GM12878 (cell line): ENCODE data around the gene TNFSF9. TPM values are rescaled to one million over a fixed set of nuclear protein-coding genes. Genes with fewer than 3 reads are reported as not detected.
"Not testable (repeated sequence)": the region's sequence is repeated elsewhere in the genome, so short reads cannot be mapped to it uniquely, and the experiment has no call there.

Experiments
- ATAC-seq: fragments of 200-7000 bp; cut with Tn5 transposase; 3 replicates; pipeline ENCODE4 v1.9.1; 2020; ENCODE audit warnings: mild to moderate bottlenecking, moderate library complexity
- BruUV-seq: library from RNA; stranded (reverse); fragments of 400-500 nt; replicated peaks from 2 replicates; lab custom pipeline; 2021; lab: Mats Ljungman, UMichigan
- CTCF ChIA-PET: fragments of 300-600 bp; sonication (Branson Sonifier 250); formaldehyde crosslinking; extraction: SDS; loops from one replicate; lab custom pipeline; 2021; ENCODE audit warnings: inconsistent platforms; lab: Yijun Ruan, JAX
- POLR2A ChIA-PET: fragments of 350-600 bp; formaldehyde crosslinking; extraction: SDS; loops from one replicate; lab custom pipeline; 2021; ENCODE audit warnings: inconsistent platforms; lab: Charles Lee
- RAD21 ChIA-PET: fragments of 300-600 bp; sonication (Branson Sonifier 250); formaldehyde crosslinking; loops from one replicate; lab custom pipeline; 2023; ENCODE audit warnings: antibody characterized with exemption; ENCODE audit not compliant: unreplicated experiment; lab: Charles Lee
- SMC1A ChIA-PET: fragments of 300-600 bp; sonication (Branson Sonifier 250); formaldehyde crosslinking; loops from one replicate; lab custom pipeline; 2023; ENCODE audit not compliant: unreplicated experiment, uncharacterized antibody; lab: Charles Lee
- DNase-seq: peaks from one replicate; pipeline ENCODE4 v3.0.0-alpha.2; 2011; ENCODE audit warnings: low read depth, low spot score
- FAIRE-seq: peaks from 3 replicates; lab custom pipeline; 2011; peaks lifted over from hg19 to GRCh38; lab: Jason Lieb, UNC
- H2AFZ ChIP-seq: 2 replicates; pipeline ENCODE4 v1.6.0; 2011; ENCODE audit warnings: low read depth, low read length, control low read depth; ENCODE audit not compliant: control insufficient read depth
- H3K27ac ChIP-seq: 2 replicates; pipeline ENCODE4 v1.5.1; 2011; ENCODE audit warnings: control low read depth; ENCODE audit not compliant: control insufficient read depth, insufficient read depth
- H3K27me3 ChIP-seq, 2 experiments: replicated peaks in 1 of 2; 2 replicates each; pipeline versions ENCODE4 v1.6.0 to v1.6.1; 2011; ENCODE audit warnings: low read length in 1 of 2; ENCODE audit not compliant: control insufficient read depth in 2 of 2, insufficient read depth in 2 of 2
- H3K36me3 ChIP-seq, 2 experiments: 2 replicates each; pipeline ENCODE4 v1.5.1; 2011; ENCODE audit warnings: low read length in 1 of 2; ENCODE audit not compliant: control insufficient read depth in 2 of 2, insufficient read depth in 2 of 2
- H3K4me1 ChIP-seq: 2 replicates; pipeline ENCODE4 v1.6.1; 2011; ENCODE audit warnings: mild to moderate bottlenecking, low read length, moderate library complexity, mixed read lengths; ENCODE audit not compliant: control insufficient read depth, insufficient read depth
- H3K4me2 ChIP-seq: 2 replicates; pipeline ENCODE4 v1.6.0; 2011; ENCODE audit warnings: control low read depth; ENCODE audit not compliant: control insufficient read depth, insufficient read depth
- H3K4me3 ChIP-seq: fragments of 200-600 bp; sonication (generic); 2 replicates; pipeline ENCODE4 v1.5.1; 2016
- H3K79me2 ChIP-seq: 2 replicates; pipeline ENCODE4 v1.6.0; 2011; ENCODE audit warnings: low read length; ENCODE audit not compliant: control insufficient read depth, insufficient read depth
- H3K9ac ChIP-seq: 2 replicates; pipeline ENCODE4 v1.8.0; 2011; ENCODE audit warnings: low read length, control low read depth, mixed read lengths; ENCODE audit not compliant: control insufficient read depth, insufficient read depth
- H3K9me3 ChIP-seq: replicated peaks from 3 replicates; pipeline ENCODE4 v1.5.1; 2011; ENCODE audit warnings: mild to moderate bottlenecking, low read length; ENCODE audit not compliant: control insufficient read depth, insufficient read depth
- H4K20me1 ChIP-seq: 2 replicates; pipeline ENCODE4 v1.6.0; 2011; ENCODE audit not compliant: control insufficient read depth, insufficient read depth
- CHD4 ChIP-seq: fragments of 200-600 bp; sonication (generic); IDR thresholded peaks from 2 replicates; pipeline ENCODE4 v1.6.1; 2016; ENCODE audit warnings: mild to moderate bottlenecking
- IKZF2 ChIP-seq, 2 experiments: fragments of 450-650 bp; IDR thresholded peaks; 2 replicates each; pipeline ENCODE4 v1.6.1; 2017; ENCODE audit warnings: mild to moderate bottlenecking in 2 of 2, moderate library complexity in 2 of 2
- ZNF384 ChIP-seq: IDR thresholded peaks from 2 replicates; pipeline ENCODE4 v1.6.1; 2012; ENCODE audit warnings: low read depth, mild to moderate bottlenecking, low read length, improper control_type of control experiment, borderline replicate concordance
- WGBS: methylation state at CpG from one replicate; pipeline ENCODE4 v1.1.6; 2016; ENCODE audit warnings: low lambda C conversion rate; ENCODE audit not compliant: insufficient replicate concordance, insufficient coverage; ENCODE audit errors: missing lambda C conversion rate; 5-methylcytosine and 5-hydroxymethylcytosine counted together
- in situ Hi-C: fragments of 300-500 bp; cut with MboI; formaldehyde crosslinking; loops from 9 replicates; pipeline ENCODE4 v1.14.3; 2018; ENCODE audit warnings: mixed read lengths
- intact Hi-C: fragments of 100-400 bp; cut with micrococcal nuclease; formaldehyde crosslinking; loops from one replicate; pipeline ENCODE4 v1.14.2; 2022; ENCODE audit not compliant: unreplicated experiment
- polyA plus RNA-seq, 11 experiments: library from polyadenylated mRNA; depleted of rRNA in 4 of 11; unstranded in 6 of 11; stranded (reverse) in 5 of 11; fragments of >200 nt; fragmentation: Nextera tagmentation in 4 of 11; fragmentation: Illumina TruSeq in 1 of 11; extraction: Ambion mirVana in 4 of 11; extraction: Trizol in 1 of 11; gene quantifications; 1 replicate in 1 of 11; 2 replicates in 10 of 11; pipeline versions ENCODE4 v1.2.1 to v1.2.3, GENCODE V29; 2011 to 2016; ENCODE audit warnings: inconsistent platforms in 2 of 11, missing spikeins in 2 of 11, low read depth in 1 of 11
- total RNA-seq, 4 experiments: library from RNA; depleted of rRNA in 3 of 4; stranded (reverse); fragments of >200 nt in 3 of 4; fragmentation: Illumina TruSeq in 1 of 4; extraction: Trizol in 1 of 4; gene quantifications; 2 replicates each; pipeline versions ENCODE4 v1.2.1 to v1.2.3, GENCODE V29; 2013 to 2021
- TF ChIP-seq, protein P1 (sequence below): IDR thresholded peaks from 2 replicates; pipeline ENCODE4 v1.6.1; 2011; ENCODE audit warnings: low read depth, low read length, improper control_type of control experiment, borderline replicate concordance

Gene TNFSF9
- total and polyA plus RNA-seq, 10 of the 15 experiments (the other 5 are each of a cell fraction or from before 2014, with no cell fraction given), result 6.2 to 75.3 (median 22.1) TPM

DNA sequence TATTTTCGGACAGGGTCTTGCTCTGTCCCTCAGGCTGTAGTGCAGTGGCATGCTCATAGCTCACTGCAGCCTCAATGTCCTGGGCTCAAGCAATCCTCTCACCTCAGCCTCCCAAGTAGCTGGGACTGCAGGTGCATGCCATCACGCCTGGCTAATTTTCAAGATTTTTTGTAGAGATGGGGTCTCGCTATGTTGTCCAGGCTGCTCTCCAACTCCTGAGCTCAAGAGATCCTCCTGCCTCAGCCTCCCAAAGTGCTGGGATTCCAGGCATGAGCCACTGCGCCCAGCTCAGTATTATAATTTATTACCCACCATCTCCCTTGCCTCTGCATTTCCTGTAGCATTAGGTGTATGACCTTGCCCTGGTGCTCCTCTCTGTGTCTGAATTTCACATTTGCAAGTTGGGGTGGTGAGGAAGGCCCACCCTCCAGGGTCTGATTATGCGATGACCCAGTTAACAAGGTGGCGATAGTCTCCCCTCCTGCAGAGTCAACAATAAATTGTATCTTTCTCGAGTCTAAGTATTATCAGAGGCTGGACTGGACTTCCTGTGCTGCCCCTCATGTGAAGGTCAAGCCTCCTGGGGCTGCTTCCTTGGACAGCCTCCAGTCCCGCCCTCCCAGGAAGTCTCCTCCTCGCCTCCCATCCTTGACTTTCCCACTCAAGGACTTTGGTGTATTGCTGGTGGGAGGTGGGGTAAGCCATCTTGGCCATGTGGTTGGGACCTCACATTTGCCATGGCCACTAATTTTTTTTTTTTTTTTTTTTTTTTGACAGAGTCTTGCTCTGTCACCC is 27.2 kb upstream of the TNFSF9 start:
- WGBS, result 66% methylated on average over 9 of the region's 9 CpGs
- FAIRE-seq (no peak), ATAC-seq (no peak), DNase-seq (no peak)
- Histone ChIP-seq H3K79me2 (no peaks in the 10 kb centered on the region), H3K4me1 (peaks cover 5% of the 10 kb centered on the region), H3K36me3 (no peaks in the 10 kb centered on the region), H4K20me1 (no peaks in the 10 kb centered on the region), H3K27me3 (peaks cover 0 to 2% of the 10 kb centered on the region in 2 experiments; a peak in 3 of 4 replicates), H2AFZ (no peak overlapping the region), H3K9me3 (no peaks in the 10 kb centered on the region), H3K4me3 (no peak overlapping the region), H3K9ac (no peak overlapping the region), H3K27ac (no peak overlapping the region), H3K4me2 (no peak overlapping the region)
- intact Hi-C loops, result loop anchor here (1.0 to 10.0 kb wide), 4 partner anchors 21 to 339 kb away; partner anchors contain the start of genes GTF2F1 and SLC25A23
- CTCF ChIA-PET, result interaction anchor here (0.6 to 1.7 kb wide), 14 partner anchors 13 to 456 kb away, joined by 3 to 7 read pairs (median 3); partner anchors contain the start of genes DENND1C, GTF2F1 and KHSRP
- SMC1A ChIA-PET, result interaction anchor here (0.7 to 1.4 kb wide), 4 partner anchors 12 to 438 kb away, joined by 3 read pairs; partner anchors contain the start of gene DENND1C
- in situ Hi-C loops, result no loop called here
- POLR2A ChIA-PET, result interaction anchor here (0.7 to 1.1 kb wide), 2 partner anchors 14 to 131 kb away, joined by 4 to 6 read pairs; partner anchors contain the start of gene ALKBH7
- BruUV-seq, result no TSS peak
- RAD21 ChIA-PET, result interaction anchor here (1.0 to 3.5 kb wide), 5 partner anchors 12 to 377 kb away, joined by 3 to 18 read pairs (median 4); partner anchors contain the start of genes DENND1C and KHSRP
- TF ChIP-seq, protein P1, sequence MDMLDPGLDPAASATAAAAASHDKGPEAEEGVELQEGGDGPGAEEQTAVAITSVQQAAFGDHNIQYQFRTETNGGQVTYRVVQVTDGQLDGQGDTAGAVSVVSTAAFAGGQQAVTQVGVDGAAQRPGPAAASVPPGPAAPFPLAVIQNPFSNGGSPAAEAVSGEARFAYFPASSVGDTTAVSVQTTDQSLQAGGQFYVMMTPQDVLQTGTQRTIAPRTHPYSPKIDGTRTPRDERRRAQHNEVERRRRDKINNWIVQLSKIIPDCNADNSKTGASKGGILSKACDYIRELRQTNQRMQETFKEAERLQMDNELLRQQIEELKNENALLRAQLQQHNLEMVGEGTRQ, result no peak
- TF ChIP-seq ZNF384 (no peak), IKZF2 (IDR thresholded peaks at IDR 0.05) (no peak), CHD4 (no peak)

DNA sequence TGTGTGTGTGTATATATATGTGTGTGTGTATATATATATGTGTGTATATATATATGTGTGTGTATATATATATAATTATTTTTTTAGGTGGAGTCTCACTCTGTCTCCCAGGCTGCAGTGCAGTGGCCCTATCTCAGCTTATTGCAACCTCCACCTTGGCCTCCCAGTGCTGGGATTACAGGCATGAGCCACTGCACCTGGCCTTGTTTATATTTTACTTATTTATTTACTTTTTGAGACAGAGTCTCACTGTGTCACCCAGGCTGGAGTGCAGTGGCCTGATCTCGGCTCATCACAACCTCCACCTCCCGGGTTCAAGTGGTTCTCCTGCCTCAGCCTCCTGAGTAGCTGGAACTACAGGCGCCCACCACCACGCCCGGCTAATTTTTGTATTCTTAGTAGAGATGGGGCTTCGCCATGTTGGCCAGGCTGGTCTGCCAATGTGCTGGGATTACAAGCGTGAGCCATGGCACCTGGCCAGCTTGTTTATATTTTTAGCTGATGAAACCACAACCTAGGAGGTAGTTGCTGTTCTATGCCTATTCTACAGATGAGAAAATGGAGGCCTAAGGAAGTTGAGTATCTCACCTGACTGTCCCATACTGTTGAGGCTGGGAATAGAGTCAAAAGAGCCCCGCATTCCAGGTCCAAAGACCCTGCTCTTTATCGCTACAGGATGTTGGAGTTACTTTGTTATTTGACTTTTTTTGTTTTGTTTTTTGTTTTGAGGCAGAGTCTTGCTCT is 22.6 kb upstream of the TNFSF9 start:
- ChIA-PET SMC1A (interaction anchor here (0.9 to 1.3 kb wide), 2 partner anchors 49 to 87 kb away, joined by 3 read pairs; partner anchors contain the start of gene SLC25A23), CTCF (interaction anchor here (0.9 to 1.1 kb wide), 2 partner anchors 8 to 27 kb away, joined by 3 to 6 read pairs; partner anchors contain the start of gene DENND1C)
- ATAC-seq, H3K36me3 ChIP-seq, H3K4me3 ChIP-seq, H3K27me3 ChIP-seq, H3K27ac ChIP-seq, POLR2A ChIA-PET, FAIRE-seq, BruUV-seq, H3K4me2 ChIP-seq, H3K4me1 ChIP-seq, H3K9me3 ChIP-seq, H4K20me1 ChIP-seq, H3K79me2 ChIP-seq, RAD21 ChIA-PET, H3K9ac ChIP-seq, DNase-seq, in situ Hi-C loops: not testable (repeated sequence)
- peak overlapping the region; percentile 12; the same call in 1 of the 2 replicates for H2AFZ ChIP-seq
- intact Hi-C loops, result loop anchor here (5.0 to 10.0 kb wide), 3 partner anchors 113 to 381 kb away; partner anchors contain the start of gene GTF2F1
- 64% methylated on average over 9 of the region's 9 CpGs for WGBS
